Spleen (tissue), 11 donors: ENCODE measurements around the gene LDLRAP1. TPM values are rescaled to one million over a fixed set of nuclear protein-coding genes. Genes with fewer than 3 reads are reported as not detected.

ENCODE experiments used
- DNase-seq: peaks from one replicate; pipeline ENCODE4 v3.0.0-alpha.2; 2020
- H3K27ac ChIP-seq, 8 donors: fragments of 200-600 bp; sonication (generic) in 7 of 8; 1 replicate in 4 of 8; 2 replicates in 4 of 8; pipeline versions ENCODE4 v1.5.0 to v1.8.0; 2016 to 2021; ENCODE audit warnings: inconsistent platforms in 4 of 8, mild to moderate bottlenecking in 4 of 8, moderate library complexity in 1 of 8
- H3K27me3 ChIP-seq, 7 donors: fragments of 200-600 bp; sonication (generic) in 6 of 7; replicated peaks in 1 of 7; 1 replicate in 4 of 7; 2 replicates in 3 of 7; pipeline versions ENCODE4 v1.5.0 to v1.8.0; 2016 to 2021; ENCODE audit warnings: inconsistent platforms in 3 of 7, mild to moderate bottlenecking in 1 of 7
- H3K36me3 ChIP-seq, 6 donors: fragments of 200-600 bp; sonication (generic) in 5 of 6; 1 replicate in 4 of 6; 2 replicates in 2 of 6; pipeline versions ENCODE4 v1.5.0 to v1.8.0; 2016 to 2021; ENCODE audit warnings: inconsistent platforms in 2 of 6
- H3K4me1 ChIP-seq, 6 donors: fragments of 200-600 bp; sonication (generic) in 5 of 6; 1 replicate in 3 of 6; 2 replicates in 3 of 6; pipeline versions ENCODE4 v1.5.0 to v1.8.0; 2016 to 2021; ENCODE audit warnings: inconsistent platforms in 3 of 6
- H3K4me3 ChIP-seq, 8 donors: fragments of 200-600 bp; sonication (generic) in 7 of 8; 1 replicate in 4 of 8; 2 replicates in 4 of 8; pipeline versions ENCODE4 v1.5.0 to v1.8.0; 2016 to 2021; ENCODE audit warnings: inconsistent platforms in 4 of 8, mild to moderate bottlenecking in 4 of 8, moderate library complexity in 2 of 8
- H3K9me3 ChIP-seq, 8 donors: fragments of 200-600 bp; sonication (generic) in 7 of 8; 1 replicate in 4 of 8; 2 replicates in 4 of 8; pipeline versions ENCODE4 v1.5.0 to v1.8.0; 2016 to 2021; ENCODE audit warnings: inconsistent platforms in 4 of 8
- POLR2A ChIP-seq, 3 donors: fragments of 450-650 bp; IDR thresholded peaks; one replicate each; pipeline ENCODE4 v1.5.1; 2017; ENCODE audit warnings: antibody characterized with exemption in 3 of 3, mild to moderate bottlenecking in 1 of 3
- POLR2AphosphoS5 ChIP-seq, 3 donors: sonication (generic); formaldehyde crosslinking; IDR thresholded peaks; one replicate each; pipeline ENCODE4 v1.5.1; 2017; ENCODE audit warnings: antibody characterized with exemption in 3 of 3
- WGBS, 5 donors: extraction: QIAGEN DNeasy Blood & Tissue Kit in 3 of 5; methylation state at CpG; one replicate each; pipeline versions ENCODE4 v1.1.5 to v1.1.7; 2013 to 2018; 5-methylcytosine and 5-hydroxymethylcytosine counted together
- intact Hi-C: fragments of 100-400 bp; cut with DNase I; formaldehyde crosslinking; loops from one replicate; pipeline ENCODE4 v1.15.0; 2023; ENCODE audit warnings: low total_unique reads
- polyA plus RNA-seq, 3 donors: library from polyadenylated mRNA; stranded (reverse); fragments of 200-250 nt; gene quantifications; one replicate each; pipeline ENCODE4 v1.2.1, GENCODE V29; 2013
- total RNA-seq, 7 donors: library from RNA; depleted of rRNA in 3 of 7; stranded (reverse); fragments of >200 nt in 3 of 7; fragmentation: NEBNext Ultra II Directional in 4 of 7; extraction: Animal tissue kit (Norgen Biotek cat#: 25700) in 4 of 7; gene quantifications; one replicate each; pipeline versions ENCODE4 v1.1.0 to v1.2.1, GENCODE V29; 2016 to 2021
- TF ChIP-seq, protein P1 (sequence below), 11 experiments: fragments of 200-600 bp in 7 of 11; fragments of 450-650 bp in 4 of 11; sonication (generic) in 4 of 11; IDR thresholded peaks in 8 of 11; conservative IDR thresholded peaks in 3 of 11; 1 replicate in 7 of 11; 2 replicates in 4 of 11; pipeline versions ENCODE4 v1.4.0 to v1.8.0; 2016 to 2021; ENCODE audit warnings: antibody characterized with exemption in 11 of 11, inconsistent platforms in 4 of 11, mild to moderate bottlenecking in 1 of 11
- donor health status: healthy with polysubstance abuse.
- donor health status: DM: no; HTN: no; CAD: no; lungs with moderate emphysema.
- donor health status: DM: no; HTN: no; CAD: no.
- donor health status: Bipolar disorder and iron deficiency.
- donor health status: healthy.
- donor health status: DM: no; HTN: no; CAD: no.
- donor health status: DM: yes; HTN: yes; CAD: no.

LDLRAP1 gene
- total and polyA plus RNA-seq, 10 donors: 21.7 to 105 (median 72.4) TPM

DNA sequence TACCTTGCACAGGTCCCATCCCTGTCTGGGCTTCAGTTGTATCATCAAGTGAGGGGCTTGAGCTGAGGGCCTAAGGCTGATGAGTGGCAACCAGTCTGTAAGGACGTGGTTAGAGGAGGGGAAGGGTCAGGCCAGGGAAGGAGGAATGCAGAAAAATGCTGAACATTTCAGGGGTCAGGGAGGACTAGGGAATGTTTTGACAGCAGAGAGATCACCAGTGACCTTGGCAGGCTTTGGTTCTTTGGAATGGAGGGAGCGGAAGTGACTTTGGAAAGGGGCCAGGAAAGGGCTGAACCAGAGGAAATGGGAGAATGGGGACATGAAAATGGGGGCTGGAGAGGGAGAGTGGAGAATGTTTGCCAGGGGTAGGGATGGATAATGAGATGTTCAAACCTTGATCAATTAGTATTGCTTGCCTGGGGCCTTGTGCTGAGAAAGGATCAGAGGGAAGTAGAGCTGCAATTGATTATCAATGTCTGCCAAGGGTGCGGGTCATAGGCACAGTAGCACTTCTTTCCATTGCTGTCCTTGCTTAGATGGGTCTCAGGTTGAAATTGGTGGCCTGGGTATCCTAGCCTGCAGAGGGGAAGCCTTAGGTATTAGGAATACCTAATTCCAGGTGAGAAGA lies 7.4 kb downstream of the LDLRAP1 start:
- Histone ChIP-seq H3K9me3 (no peaks in the 10 kb centered on the region), H3K27me3 (no peaks in the 10 kb centered on the region), H3K4me3 (no peak overlapping the region), H3K27ac (peak overlapping the region; percentile 53 to 92 (median 88)), H3K36me3 (peaks cover 0 to 27% (median 0%) of the 10 kb centered on the region in 6 donors), H3K4me1 (peaks cover 68 to 100% (median 97%) of the 10 kb centered on the region in 6 donors)
- 66 to 74% (median 72%) methylated on average over 3 of the region's 3 CpGs for WGBS, 5 donors
- TF ChIP-seq POLR2A (IDR thresholded peaks at IDR 0.05) (no peak), POLR2AphosphoS5 (IDR thresholded peaks at IDR 0.05) (peak in 1 of 3 donors; percentile 79)
- TF ChIP-seq, protein P1, sequence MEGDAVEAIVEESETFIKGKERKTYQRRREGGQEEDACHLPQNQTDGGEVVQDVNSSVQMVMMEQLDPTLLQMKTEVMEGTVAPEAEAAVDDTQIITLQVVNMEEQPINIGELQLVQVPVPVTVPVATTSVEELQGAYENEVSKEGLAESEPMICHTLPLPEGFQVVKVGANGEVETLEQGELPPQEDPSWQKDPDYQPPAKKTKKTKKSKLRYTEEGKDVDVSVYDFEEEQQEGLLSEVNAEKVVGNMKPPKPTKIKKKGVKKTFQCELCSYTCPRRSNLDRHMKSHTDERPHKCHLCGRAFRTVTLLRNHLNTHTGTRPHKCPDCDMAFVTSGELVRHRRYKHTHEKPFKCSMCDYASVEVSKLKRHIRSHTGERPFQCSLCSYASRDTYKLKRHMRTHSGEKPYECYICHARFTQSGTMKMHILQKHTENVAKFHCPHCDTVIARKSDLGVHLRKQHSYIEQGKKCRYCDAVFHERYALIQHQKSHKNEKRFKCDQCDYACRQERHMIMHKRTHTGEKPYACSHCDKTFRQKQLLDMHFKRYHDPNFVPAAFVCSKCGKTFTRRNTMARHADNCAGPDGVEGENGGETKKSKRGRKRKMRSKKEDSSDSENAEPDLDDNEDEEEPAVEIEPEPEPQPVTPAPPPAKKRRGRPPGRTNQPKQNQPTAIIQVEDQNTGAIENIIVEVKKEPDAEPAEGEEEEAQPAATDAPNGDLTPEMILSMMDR (IDR thresholded peaks at IDR 0.05 in 8 of 11, conservative IDR thresholded peaks at IDR 0.05 in 3 of 11): no peak
- no peak for DNase-seq
- intact Hi-C loops: no loop called here

DNA sequence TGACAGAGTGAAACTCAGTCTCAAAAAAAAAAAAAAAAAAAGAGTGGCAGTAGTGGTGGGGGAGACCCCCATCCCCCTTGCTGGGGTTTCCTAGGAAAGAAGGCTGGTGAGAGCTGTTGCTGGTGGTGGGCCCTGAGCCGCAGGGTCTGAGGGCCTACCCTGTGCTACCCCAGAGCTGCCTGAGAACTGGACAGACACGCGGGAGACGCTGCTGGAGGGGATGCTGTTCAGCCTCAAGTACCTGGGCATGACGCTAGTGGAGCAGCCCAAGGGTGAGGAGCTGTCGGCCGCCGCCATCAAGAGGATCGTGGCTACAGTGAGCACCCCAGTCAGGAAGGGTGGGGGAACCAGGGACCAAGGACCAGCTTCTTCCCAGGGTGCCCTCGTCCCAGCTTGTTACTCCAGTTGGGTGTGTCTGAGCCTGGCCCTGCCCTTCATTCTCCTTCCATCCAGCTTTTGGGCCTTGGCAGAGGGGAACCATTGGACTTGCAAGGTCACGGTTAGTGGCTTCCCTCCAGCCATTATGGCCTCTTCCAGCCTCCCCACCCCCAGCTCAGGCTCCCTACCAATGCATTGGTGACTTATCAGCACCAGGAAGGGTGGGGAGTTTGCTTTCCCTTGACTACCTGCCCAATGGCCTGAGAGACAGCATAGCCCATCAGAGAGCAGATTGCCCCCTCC lies 10.5 kb downstream of the LDLRAP1 start:
- no peaks in the 10 kb centered on the region for H3K9me3 ChIP-seq
- peaks cover 0 to 53% (median 7%) of the 10 kb centered on the region in 6 donors for H3K36me3 ChIP-seq
- no peaks in the 10 kb centered on the region for H3K27me3 ChIP-seq
- H3K4me1 ChIP-seq: peaks cover 77 to 100% (median 98%) of the 10 kb centered on the region in 6 donors
- H3K27ac ChIP-seq: peak overlapping the region; percentile 41 to 92 (median 88)
- H3K4me3 ChIP-seq: no peak overlapping the region
- no peak for DNase-seq
- intact Hi-C loops: no loop called here
- WGBS, 5 donors: 61 to 95% (median 81%) methylated on average over 10 to 11 of the region's 11 CpGs
- no peak for TF ChIP-seq POLR2A (IDR thresholded peaks at IDR 0.05)
- TF ChIP-seq, protein P1 (IDR thresholded peaks at IDR 0.05 in 8 of 11, conservative IDR thresholded peaks at IDR 0.05 in 3 of 11): no peak
- peak; percentile 33 to 58 (median 44) for TF ChIP-seq POLR2AphosphoS5 (IDR thresholded peaks at IDR 0.05)

DNA sequence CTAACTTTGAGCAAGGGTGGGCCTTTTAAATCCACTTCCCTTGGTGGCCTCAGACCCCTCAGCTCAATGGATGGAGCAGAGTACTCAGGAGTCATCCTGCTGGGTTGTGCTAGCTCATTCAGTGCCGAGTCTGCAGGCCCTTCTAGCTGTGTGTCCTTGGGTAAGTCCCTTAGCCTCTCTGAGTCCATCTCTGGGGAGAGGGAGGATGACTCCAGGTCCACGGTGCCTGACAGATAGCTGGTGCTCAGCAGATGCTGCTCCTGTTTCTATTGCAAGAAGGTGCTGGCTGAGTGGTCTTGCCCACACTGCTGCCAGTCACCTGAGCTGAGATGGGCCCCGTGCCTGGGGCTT lies 11.0 kb downstream of the LDLRAP1 start:
- H3K27me3 ChIP-seq: no peaks in the 10 kb centered on the region
- TF ChIP-seq, protein P1 (IDR thresholded peaks at IDR 0.05 in 8 of 11, conservative IDR thresholded peaks at IDR 0.05 in 3 of 11): no peak
- TF ChIP-seq POLR2A (IDR thresholded peaks at IDR 0.05): no peak
- TF ChIP-seq POLR2AphosphoS5 (IDR thresholded peaks at IDR 0.05): no peak
- H3K4me1 ChIP-seq: peaks cover 77 to 100% (median 98%) of the 10 kb centered on the region in 6 donors
- no peaks in the 10 kb centered on the region for H3K9me3 ChIP-seq
- no peak for DNase-seq
- peak overlapping the region in 7 of 8 donors; percentile 29 to 92 (median 89) for H3K27ac ChIP-seq
- intact Hi-C loops: no loop called here
- peaks cover 0 to 58% (median 7%) of the 10 kb centered on the region in 6 donors for H3K36me3 ChIP-seq
- no peak overlapping the region for H3K4me3 ChIP-seq
- 50 to 87% (median 77%) methylated on average over 1 to 3 of the region's 3 CpGs for WGBS, 5 donors
